Measurements from ENCODE around the gene RAB11FIP2. TPM values are rescaled to one million over a fixed set of nuclear protein-coding genes. Genes with fewer than 3 reads are reported as not detected.

RAB11FIP2 gene
- polyA plus RNA-seq, 1 of the 3 experiments (the other 2 are of a cell fraction), result 3.0 TPM

GRCh38 chr10:117965984-117966383 lies 80.8 kb downstream of the RAB11FIP2 start:
- Histone ChIP-seq H3K9me3 (no peaks in the 10 kb centered on the region), H3K4me1 (ENCODE audit: control insufficient read depth in 1 of 2, insufficient read depth in 2 of 2, low read depth in 1 of 2, low read length in 1 of 2) (no peaks in the 10 kb centered on the region), H3K9ac (no peak overlapping the region), H3K4me3 (ENCODE audit: low read depth in 2 of 2, low read length in 1 of 2) (no peak overlapping the region), H3K27me3 (ENCODE audit: insufficient read depth) (no peaks in the 10 kb centered on the region), H3K79me2 (ENCODE audit: insufficient read depth) (no peaks in the 10 kb centered on the region), H2AFZ (ENCODE audit: low read depth) (no peak overlapping the region), H3K27ac (ENCODE audit: low read depth in 2 of 2, low read length in 1 of 2) (no peak overlapping the region), H3K9me2 (no peaks in the 10 kb centered on the region), H3F3A (replicated peaks; ENCODE audit: insufficient read depth) (no peaks in the 10 kb centered on the region), H4K20me1 (ENCODE audit: insufficient read depth) (no peaks in the 10 kb centered on the region), H3K36me3 (replicated peaks in 1 of 2; ENCODE audit: control insufficient read depth in 1 of 2, insufficient read depth in 2 of 2, low read length in 1 of 2) (no peaks in the 10 kb centered on the region), H3K4me2 (no peak overlapping the region)
- ChIA-PET POLR2A (no interaction called here), CTCF (no interaction called here)
- DNase-seq, result no peak
- 14% methylated on average over 2 of the region's 2 CpGs for WGBS (ENCODE audit: low lambda C conversion rate)
- TF ChIP-seq, protein P1, sequence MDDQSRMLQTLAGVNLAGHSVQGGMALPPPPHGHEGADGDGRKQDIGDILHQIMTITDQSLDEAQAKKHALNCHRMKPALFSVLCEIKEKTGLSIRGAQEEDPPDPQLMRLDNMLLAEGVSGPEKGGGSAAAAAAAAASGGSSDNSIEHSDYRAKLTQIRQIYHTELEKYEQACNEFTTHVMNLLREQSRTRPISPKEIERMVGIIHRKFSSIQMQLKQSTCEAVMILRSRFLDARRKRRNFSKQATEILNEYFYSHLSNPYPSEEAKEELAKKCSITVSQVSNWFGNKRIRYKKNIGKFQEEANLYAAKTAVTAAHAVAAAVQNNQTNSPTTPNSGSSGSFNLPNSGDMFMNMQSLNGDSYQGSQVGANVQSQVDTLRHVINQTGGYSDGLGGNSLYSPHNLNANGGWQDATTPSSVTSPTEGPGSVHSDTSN (IDR thresholded peaks at IDR 0.05), result no peak
- TF ChIP-seq ZBTB33 (IDR thresholded peaks at IDR 0.05; ENCODE audit: borderline replicate concordance, low read depth) (no peak), IRF3 (IDR thresholded peaks at IDR 0.05; ENCODE audit: low read depth, low read length) (no peak), SMC3 (IDR thresholded peaks at IDR 0.05; ENCODE audit: low read depth, low read length) (no peak), MEF2A (IDR thresholded peaks at IDR 0.05; ENCODE audit: borderline replicate concordance, low read depth) (no peak), ELF1 (IDR thresholded peaks at IDR 0.05) (no peak), POLR2AphosphoS5 (IDR thresholded peaks at IDR 0.05; ENCODE audit: low read depth, low read length) (no peak), CHD2 (IDR thresholded peaks at IDR 0.05; ENCODE audit: low read length, partially characterized antibody) (no peak), RCOR1 (IDR thresholded peaks at IDR 0.05; ENCODE audit: low read length) (no peak)
- TF ChIP-seq, protein P2, sequence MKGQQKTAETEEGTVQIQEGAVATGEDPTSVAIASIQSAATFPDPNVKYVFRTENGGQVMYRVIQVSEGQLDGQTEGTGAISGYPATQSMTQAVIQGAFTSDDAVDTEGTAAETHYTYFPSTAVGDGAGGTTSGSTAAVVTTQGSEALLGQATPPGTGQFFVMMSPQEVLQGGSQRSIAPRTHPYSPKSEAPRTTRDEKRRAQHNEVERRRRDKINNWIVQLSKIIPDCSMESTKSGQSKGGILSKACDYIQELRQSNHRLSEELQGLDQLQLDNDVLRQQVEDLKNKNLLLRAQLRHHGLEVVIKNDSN (IDR thresholded peaks at IDR 0.05; ENCODE audit: borderline replicate concordance, low read depth), result no peak
- TF ChIP-seq, protein P3, sequence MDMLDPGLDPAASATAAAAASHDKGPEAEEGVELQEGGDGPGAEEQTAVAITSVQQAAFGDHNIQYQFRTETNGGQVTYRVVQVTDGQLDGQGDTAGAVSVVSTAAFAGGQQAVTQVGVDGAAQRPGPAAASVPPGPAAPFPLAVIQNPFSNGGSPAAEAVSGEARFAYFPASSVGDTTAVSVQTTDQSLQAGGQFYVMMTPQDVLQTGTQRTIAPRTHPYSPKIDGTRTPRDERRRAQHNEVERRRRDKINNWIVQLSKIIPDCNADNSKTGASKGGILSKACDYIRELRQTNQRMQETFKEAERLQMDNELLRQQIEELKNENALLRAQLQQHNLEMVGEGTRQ (IDR thresholded peaks at IDR 0.05; ENCODE audit: borderline replicate concordance, low read depth, low read length), result no peak
- TF ChIP-seq, protein P4, sequence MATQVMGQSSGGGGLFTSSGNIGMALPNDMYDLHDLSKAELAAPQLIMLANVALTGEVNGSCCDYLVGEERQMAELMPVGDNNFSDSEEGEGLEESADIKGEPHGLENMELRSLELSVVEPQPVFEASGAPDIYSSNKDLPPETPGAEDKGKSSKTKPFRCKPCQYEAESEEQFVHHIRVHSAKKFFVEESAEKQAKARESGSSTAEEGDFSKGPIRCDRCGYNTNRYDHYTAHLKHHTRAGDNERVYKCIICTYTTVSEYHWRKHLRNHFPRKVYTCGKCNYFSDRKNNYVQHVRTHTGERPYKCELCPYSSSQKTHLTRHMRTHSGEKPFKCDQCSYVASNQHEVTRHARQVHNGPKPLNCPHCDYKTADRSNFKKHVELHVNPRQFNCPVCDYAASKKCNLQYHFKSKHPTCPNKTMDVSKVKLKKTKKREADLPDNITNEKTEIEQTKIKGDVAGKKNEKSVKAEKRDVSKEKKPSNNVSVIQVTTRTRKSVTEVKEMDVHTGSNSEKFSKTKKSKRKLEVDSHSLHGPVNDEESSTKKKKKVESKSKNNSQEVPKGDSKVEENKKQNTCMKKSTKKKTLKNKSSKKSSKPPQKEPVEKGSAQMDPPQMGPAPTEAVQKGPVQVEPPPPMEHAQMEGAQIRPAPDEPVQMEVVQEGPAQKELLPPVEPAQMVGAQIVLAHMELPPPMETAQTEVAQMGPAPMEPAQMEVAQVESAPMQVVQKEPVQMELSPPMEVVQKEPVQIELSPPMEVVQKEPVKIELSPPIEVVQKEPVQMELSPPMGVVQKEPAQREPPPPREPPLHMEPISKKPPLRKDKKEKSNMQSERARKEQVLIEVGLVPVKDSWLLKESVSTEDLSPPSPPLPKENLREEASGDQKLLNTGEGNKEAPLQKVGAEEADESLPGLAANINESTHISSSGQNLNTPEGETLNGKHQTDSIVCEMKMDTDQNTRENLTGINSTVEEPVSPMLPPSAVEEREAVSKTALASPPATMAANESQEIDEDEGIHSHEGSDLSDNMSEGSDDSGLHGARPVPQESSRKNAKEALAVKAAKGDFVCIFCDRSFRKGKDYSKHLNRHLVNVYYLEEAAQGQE (IDR thresholded peaks at IDR 0.05; ENCODE audit: low read depth, low read length), result no peak
